ENCODE results near the gene PABPN1L.

PABPN1L gene

DNA sequence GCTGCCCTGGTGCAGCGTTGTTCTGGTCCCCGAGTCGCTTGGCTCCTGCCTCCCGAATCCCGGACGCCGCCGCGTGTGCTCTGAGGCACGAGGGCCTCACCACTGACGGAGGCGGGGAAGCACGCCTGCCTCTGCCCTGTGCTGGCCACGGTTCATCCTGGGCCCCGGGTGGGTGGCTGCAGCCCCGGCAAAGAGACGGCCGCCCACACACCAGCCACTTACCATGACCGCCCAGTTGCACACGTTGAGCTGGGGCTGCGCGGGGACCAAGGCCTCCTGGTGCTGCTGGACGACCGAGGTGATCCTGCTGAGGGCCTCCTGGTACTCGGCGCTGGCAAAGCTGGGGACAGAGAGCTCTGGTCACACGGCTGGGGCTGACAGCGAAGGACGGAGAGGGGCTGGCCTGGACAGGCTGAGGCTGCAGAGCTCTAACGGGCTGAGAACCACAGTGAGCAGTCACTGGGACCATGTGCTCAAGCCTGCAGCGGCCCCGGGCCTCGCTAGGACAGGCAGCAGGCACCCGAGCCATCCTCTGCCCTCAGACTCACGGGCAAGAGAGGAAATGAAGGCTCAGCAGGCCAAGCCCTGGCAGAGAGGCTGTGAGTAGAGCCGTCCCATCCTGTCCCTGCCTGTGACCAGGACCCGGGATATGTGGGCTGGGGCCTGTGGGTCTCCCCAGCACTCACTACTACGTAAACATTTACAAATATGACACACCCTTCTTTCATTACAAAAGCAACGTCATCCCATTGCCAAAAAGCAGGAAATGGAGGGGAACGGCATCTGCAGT, 48.5 kb downstream of the PABPN1L start:
- no peak overlapping the region for H3K4me3 ChIP-seq (ENCODE audit: low read depth, low read length)
- ChIA-PET POLR2A (no interaction called here), CTCF (interaction anchor here (0.8 to 4.3 kb wide), 5 partner anchors 8 to 398 kb away, joined by 3 to 20 read pairs (median 4); partner anchors contain the start of genes GALNS and TRAPPC2L)
- TF ChIP-seq CTCF (IDR thresholded peaks at IDR 0.05; ENCODE audit: insufficient read depth, low read length, missing control alignments) = no peak
- no peak for DNase-seq (ENCODE audit: low read depth, low spot score)

GRCh38 chr16:88816736-88817535, 49.5 kb downstream of the PABPN1L start:
- no peak for DNase-seq (ENCODE audit: low read depth, low spot score)
- ChIA-PET CTCF (interaction anchor here (1.1 to 4.3 kb wide), 2 partner anchors 41 to 350 kb away, joined by 4 to 20 read pairs; partner anchors contain the start of genes GALNS and TRAPPC2L), POLR2A (no interaction called here)
- H3K4me3 ChIP-seq (ENCODE audit: low read depth, low read length) = no peak overlapping the region
- no peak for TF ChIP-seq CTCF (IDR thresholded peaks at IDR 0.05; ENCODE audit: insufficient read depth, low read length, missing control alignments)

DNA sequence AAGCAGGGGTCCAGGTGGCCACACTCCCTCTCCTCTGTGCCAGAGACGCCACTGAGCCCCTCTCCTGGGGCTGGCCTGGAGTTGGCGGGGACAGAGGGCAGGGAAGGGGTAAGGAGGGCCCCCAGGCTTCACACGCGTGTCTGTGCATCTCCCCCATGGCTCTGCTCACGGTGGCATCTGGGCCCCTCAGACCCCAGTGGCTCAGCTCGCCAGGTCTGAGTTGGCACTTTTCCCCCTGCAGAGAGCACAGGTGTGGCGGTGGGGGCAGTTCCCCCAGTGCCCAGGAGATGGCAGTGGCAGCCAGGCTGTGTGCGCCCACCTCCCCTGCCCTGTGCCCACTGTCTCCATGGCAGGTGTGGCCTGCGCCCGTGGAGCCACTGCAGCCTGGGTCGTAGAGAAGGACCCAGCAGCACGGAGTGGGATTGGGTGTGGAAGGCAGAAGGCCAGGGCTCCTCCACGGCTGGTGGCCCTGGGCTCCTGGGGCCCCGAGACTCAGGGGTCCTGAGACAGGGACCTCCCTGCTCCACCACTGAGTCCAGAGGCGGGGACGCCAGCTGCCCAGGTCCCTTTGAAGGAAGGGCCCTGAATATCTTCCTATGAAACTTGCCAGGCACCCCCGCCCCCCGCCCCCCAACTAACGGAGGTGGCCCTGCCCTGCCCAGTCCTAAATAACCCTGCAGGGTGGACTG, 50.4 kb downstream of the PABPN1L start:
- CTCF ChIA-PET = interaction anchor here (0.5 to 4.3 kb wide), 7 partner anchors 15 to 400 kb away, joined by 3 to 20 read pairs (median 4); partner anchors contain the start of genes GALNS and TRAPPC2L
- peak; percentile 75 for TF ChIP-seq CTCF (IDR thresholded peaks at IDR 0.05; ENCODE audit: insufficient read depth, low read length, missing control alignments)
- POLR2A ChIA-PET = no interaction called here
- DNase-seq (ENCODE audit: low read depth, low spot score) = no peak
- H3K4me3 ChIP-seq (ENCODE audit: low read depth, low read length) = no peak overlapping the region

- ChIA-PET POLR2A (no interaction called here), CTCF (interaction anchor here (0.9 to 4.3 kb wide), 5 partner anchors 15 to 401 kb away, joined by 3 to 20 read pairs (median 4); partner anchors contain the start of genes GALNS and TRAPPC2L)
Observed at GRCh38 chr16:88815227-88815626, 51.2 kb downstream of the PABPN1L start.

GRCh38 chr16:88814144-88814502, 52.3 kb downstream of the PABPN1L start:
- no peak for DNase-seq (ENCODE audit: low read depth, low spot score)
- POLR2A ChIA-PET = no interaction called here
- CTCF ChIA-PET = interaction anchor here (1.1 to 4.3 kb wide), 5 partner anchors 16 to 353 kb away, joined by 3 to 20 read pairs (median 7); partner anchors contain the start of genes GALNS and TRAPPC2L
- no peak overlapping the region for H3K4me3 ChIP-seq (ENCODE audit: low read depth, low read length)
- no peak for TF ChIP-seq CTCF (IDR thresholded peaks at IDR 0.05; ENCODE audit: insufficient read depth, low read length, missing control alignments)

More at GRCh38 chr16:88815227-88815626, 51.2 kb downstream of the PABPN1L start:
- DNase-seq (ENCODE audit: low read depth, low spot score) = no peak
- TF ChIP-seq CTCF (IDR thresholded peaks at IDR 0.05; ENCODE audit: insufficient read depth, low read length, missing control alignments) = no peak
- H3K4me3 ChIP-seq (ENCODE audit: low read depth, low read length) = no peak overlapping the region

Data from AG04449 (cell line).